Osteocyte (in vitro differentiated cells): ENCODE measurements around the gene FRAS1. TPM values are rescaled to one million over a fixed set of nuclear protein-coding genes. Genes with fewer than 3 reads are reported as not detected.

Source experiments
- DNase-seq: peaks from one replicate; pipeline ENCODE4 v3.0.0; 2021; ENCODE audit warnings: mixed read lengths; ENCODE audit not compliant: unreplicated experiment; ENCODE audit errors: extremely low spot score
- H3K27ac Mint-ChIP-seq: one replicate; pipeline ENCODE4 v1.8.0; 2021; ENCODE audit warnings: mild to moderate bottlenecking, mixed read lengths; ENCODE audit not compliant: unreplicated experiment
- H3K27me3 Mint-ChIP-seq: one replicate; pipeline ENCODE4 v1.8.0; 2021; ENCODE audit warnings: mixed read lengths; ENCODE audit not compliant: unreplicated experiment
- H3K36me3 Mint-ChIP-seq: one replicate; pipeline ENCODE4 v1.8.0; 2021; ENCODE audit warnings: mixed read lengths; ENCODE audit not compliant: unreplicated experiment
- H3K4me1 Mint-ChIP-seq: one replicate; pipeline ENCODE4 v1.8.0; 2021; ENCODE audit warnings: mixed read lengths; ENCODE audit not compliant: unreplicated experiment
- H3K4me3 Mint-ChIP-seq: one replicate; pipeline ENCODE4 v1.8.0; 2021; ENCODE audit warnings: mild to moderate bottlenecking, moderate library complexity, mixed read lengths; ENCODE audit not compliant: unreplicated experiment
- H3K9me3 Mint-ChIP-seq: one replicate; pipeline ENCODE4 v1.8.0; 2021; ENCODE audit warnings: mixed read lengths; ENCODE audit not compliant: unreplicated experiment
- total RNA-seq: library from RNA; stranded (reverse); gene quantifications from 2 replicates; pipeline ENCODE4 v1.2.1, GENCODE V29; 2021
- TF ChIP-seq, protein P1 (sequence below): fragments of 200-600 bp; sonication (generic); IDR thresholded peaks from 2 replicates; pipeline ENCODE4 v1.5.0; 2021; ENCODE audit warnings: antibody characterized with exemption, mild to moderate bottlenecking, moderate library complexity

FRAS1 gene
- total RNA-seq, 1 donor from 2014 or later: 0.89 TPM

DNA sequence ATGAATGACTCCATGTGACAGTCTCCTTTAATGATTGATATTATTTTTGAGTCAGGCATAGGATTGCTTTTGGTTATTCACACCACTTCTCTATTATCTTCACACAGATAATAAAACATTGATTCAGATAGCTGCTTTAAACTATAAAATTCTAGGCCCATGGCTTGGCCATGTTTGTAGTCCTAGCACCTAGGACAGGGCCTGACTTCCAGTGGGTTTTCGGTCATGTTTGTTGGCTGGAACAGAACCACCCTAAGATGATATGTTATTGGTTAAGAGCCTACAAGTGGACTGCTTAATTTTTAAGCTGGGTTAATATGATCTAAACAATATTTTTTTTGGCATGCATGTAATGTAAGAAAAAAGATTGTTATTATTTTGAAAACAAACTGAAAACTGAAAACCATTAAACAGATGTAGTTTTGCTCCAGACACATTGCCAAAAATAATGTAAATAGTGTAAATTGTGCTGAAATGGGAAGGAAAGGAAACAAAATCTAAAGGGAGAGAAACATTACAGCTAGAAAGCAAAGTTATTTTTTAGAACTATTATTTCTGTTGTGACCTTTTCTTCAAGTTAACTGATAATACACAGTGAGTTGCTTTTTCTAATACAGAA lies 98.0 kb downstream of the FRAS1 start:
- H3K4me1 Mint-ChIP-seq: no peaks in the 10 kb centered on the region
- DNase-seq: no peak
- H3K4me3 Mint-ChIP-seq: no peak overlapping the region
- TF ChIP-seq, protein P1, sequence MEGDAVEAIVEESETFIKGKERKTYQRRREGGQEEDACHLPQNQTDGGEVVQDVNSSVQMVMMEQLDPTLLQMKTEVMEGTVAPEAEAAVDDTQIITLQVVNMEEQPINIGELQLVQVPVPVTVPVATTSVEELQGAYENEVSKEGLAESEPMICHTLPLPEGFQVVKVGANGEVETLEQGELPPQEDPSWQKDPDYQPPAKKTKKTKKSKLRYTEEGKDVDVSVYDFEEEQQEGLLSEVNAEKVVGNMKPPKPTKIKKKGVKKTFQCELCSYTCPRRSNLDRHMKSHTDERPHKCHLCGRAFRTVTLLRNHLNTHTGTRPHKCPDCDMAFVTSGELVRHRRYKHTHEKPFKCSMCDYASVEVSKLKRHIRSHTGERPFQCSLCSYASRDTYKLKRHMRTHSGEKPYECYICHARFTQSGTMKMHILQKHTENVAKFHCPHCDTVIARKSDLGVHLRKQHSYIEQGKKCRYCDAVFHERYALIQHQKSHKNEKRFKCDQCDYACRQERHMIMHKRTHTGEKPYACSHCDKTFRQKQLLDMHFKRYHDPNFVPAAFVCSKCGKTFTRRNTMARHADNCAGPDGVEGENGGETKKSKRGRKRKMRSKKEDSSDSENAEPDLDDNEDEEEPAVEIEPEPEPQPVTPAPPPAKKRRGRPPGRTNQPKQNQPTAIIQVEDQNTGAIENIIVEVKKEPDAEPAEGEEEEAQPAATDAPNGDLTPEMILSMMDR: no peak
- H3K27ac Mint-ChIP-seq: no peak overlapping the region
- H3K9me3 Mint-ChIP-seq: peaks cover 3% of the 10 kb centered on the region
- no peaks in the 10 kb centered on the region for H3K36me3 Mint-ChIP-seq
- peaks cover 13% of the 10 kb centered on the region for H3K27me3 Mint-ChIP-seq

DNA sequence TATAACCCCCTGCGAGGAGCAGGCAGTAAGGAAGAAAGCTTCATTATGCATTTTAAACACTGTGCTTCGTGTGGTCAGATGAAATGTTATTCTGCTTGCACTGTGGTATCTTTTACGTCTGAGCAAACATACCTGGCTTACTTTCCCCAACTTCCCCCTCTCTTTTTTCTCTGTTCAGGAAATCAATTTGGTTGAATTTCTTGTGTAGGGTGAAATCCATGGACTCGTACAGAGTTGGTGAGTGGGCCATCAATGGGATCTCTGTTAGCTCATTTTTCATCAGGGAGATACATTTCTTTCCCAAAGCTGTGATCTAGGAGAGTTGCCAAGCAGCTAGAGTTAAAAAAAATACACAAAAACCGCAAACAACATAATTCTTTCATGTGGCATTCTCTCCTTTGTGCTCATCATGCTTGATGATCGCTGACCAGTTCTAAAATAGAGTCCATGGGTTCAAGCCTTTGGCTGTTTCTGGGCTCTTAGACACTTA lies 98.5 kb downstream of the FRAS1 start:
- no peak for DNase-seq
- Mint-ChIP-seq H3K4me3 (no peak overlapping the region), H3K4me1 (no peaks in the 10 kb centered on the region), H3K36me3 (no peaks in the 10 kb centered on the region), H3K9me3 (peaks cover 3% of the 10 kb centered on the region), H3K27ac (no peak overlapping the region), H3K27me3 (peaks cover 16% of the 10 kb centered on the region)
- TF ChIP-seq, protein P1: no peak

DNA sequence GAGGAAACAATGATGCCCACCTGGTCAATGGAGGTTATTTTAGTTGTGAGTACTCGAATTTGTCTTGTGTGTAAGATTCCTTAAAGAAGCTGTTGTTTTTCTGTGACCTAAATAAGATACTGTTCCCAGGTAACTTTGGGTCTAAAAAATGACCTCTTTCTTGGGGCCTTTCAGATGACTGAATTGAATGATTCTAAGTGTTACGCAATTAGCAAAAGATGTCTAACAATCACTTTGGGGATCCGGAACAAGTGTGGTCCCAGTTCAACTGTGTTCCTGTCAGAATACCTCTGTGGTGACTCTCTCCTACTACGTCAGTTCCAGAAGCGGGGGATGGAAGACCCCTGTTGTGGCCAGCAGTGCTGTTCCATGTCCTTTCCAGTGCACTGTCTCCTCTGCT lies 99.4 kb downstream of the FRAS1 start:
- no peaks in the 10 kb centered on the region for H3K4me1 Mint-ChIP-seq
- H3K27me3 Mint-ChIP-seq: peaks cover 16% of the 10 kb centered on the region
- H3K4me3 Mint-ChIP-seq: no peak overlapping the region
- TF ChIP-seq, protein P1: no peak
- no peak for DNase-seq
- H3K9me3 Mint-ChIP-seq: peaks cover 3% of the 10 kb centered on the region
- no peaks in the 10 kb centered on the region for H3K36me3 Mint-ChIP-seq
- H3K27ac Mint-ChIP-seq: no peak overlapping the region

DNA sequence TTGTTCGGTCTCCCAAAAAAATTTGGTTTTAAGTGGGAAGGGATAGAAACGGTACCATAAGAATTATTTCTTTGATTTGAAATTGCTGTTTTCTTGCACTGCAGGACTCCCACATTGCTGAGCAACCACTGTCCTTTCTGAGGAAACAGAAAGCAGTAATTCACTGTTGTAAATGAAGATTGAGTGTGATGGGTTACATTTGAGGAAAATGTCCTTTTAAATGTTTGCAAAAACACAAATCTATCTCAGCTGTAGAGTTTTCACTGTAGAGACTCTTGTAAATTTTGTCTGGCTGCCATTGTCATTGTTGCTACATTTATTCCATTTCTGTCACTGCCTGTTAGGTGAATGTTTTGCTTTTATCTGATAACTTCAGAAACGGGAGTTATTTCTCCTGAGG lies 105.2 kb downstream of the FRAS1 start:
- TF ChIP-seq, protein P1: no peak
- DNase-seq: no peak
- Mint-ChIP-seq H3K4me3 (no peak overlapping the region), H3K27me3 (peaks cover 13% of the 10 kb centered on the region), H3K27ac (no peak overlapping the region), H3K4me1 (no peaks in the 10 kb centered on the region), H3K36me3 (no peaks in the 10 kb centered on the region), H3K9me3 (peaks cover 3% of the 10 kb centered on the region)

DNA sequence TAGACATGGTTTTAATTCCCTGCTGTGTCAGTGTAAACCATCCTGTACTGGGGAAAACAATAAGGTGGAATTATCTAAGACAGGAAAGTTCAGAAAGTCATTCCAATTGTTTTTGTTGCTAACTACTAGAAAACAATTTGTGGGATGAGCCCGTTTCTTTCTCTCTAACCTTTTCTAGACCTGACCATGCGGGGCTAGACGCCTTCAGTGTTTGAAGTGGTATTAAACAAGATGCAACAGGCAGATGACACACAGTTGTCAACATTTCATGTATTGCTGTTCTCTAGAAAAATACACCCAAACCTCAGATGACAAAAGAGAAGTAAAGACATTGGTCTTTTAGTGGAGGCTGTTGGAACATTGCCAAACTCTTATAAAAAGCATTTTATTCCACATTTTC lies 105.7 kb downstream of the FRAS1 start:
- Mint-ChIP-seq H3K36me3 (no peaks in the 10 kb centered on the region), H3K9me3 (no peaks in the 10 kb centered on the region), H3K4me1 (no peaks in the 10 kb centered on the region), H3K4me3 (no peak overlapping the region), H3K27me3 (peaks cover 10% of the 10 kb centered on the region), H3K27ac (no peak overlapping the region)
- no peak for DNase-seq
- TF ChIP-seq, protein P1: no peak
